ENCODE measurements around the gene ARMC2. TPM values are rescaled to one million over a fixed set of nuclear protein-coding genes. Genes with fewer than 3 reads are reported as not detected.

ARMC2 gene
- total RNA-seq, 4 donors from 2014 or later: 2.2 to 15.3 (median 7.8) TPM

DNA sequence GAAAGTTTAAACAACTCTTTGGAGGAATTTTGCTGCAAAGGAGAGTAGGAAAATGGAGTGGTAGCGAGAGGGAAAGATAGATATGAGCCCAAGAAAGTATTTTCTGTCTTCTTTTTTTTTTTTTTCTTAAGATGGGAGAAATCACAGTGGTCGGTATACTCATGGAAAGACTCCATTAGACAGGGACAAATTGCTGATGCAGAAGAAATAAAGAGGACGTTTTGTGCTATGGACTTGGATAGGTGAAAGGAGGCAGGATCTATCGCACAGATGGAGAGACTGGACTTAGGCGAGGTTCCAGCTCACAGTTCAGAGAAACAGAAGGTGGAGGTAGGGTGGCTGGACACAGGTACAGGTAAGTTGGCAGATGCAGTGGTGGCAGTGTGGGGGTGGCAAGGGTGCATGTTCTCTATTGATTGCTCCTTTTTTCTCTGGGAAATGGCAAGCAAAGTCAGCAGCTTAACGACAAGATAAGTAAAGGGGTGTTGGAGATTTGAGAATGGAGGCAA is 44.2 kb upstream of the ARMC2 start:
- ATAC-seq (ENCODE audit: low FRiP score) (no peak), DNase-seq (ENCODE audit: low spot score) (no peak)
- TF ChIP-seq, protein P1, sequence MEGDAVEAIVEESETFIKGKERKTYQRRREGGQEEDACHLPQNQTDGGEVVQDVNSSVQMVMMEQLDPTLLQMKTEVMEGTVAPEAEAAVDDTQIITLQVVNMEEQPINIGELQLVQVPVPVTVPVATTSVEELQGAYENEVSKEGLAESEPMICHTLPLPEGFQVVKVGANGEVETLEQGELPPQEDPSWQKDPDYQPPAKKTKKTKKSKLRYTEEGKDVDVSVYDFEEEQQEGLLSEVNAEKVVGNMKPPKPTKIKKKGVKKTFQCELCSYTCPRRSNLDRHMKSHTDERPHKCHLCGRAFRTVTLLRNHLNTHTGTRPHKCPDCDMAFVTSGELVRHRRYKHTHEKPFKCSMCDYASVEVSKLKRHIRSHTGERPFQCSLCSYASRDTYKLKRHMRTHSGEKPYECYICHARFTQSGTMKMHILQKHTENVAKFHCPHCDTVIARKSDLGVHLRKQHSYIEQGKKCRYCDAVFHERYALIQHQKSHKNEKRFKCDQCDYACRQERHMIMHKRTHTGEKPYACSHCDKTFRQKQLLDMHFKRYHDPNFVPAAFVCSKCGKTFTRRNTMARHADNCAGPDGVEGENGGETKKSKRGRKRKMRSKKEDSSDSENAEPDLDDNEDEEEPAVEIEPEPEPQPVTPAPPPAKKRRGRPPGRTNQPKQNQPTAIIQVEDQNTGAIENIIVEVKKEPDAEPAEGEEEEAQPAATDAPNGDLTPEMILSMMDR (IDR thresholded peaks at IDR 0.05): no peak

DNA sequence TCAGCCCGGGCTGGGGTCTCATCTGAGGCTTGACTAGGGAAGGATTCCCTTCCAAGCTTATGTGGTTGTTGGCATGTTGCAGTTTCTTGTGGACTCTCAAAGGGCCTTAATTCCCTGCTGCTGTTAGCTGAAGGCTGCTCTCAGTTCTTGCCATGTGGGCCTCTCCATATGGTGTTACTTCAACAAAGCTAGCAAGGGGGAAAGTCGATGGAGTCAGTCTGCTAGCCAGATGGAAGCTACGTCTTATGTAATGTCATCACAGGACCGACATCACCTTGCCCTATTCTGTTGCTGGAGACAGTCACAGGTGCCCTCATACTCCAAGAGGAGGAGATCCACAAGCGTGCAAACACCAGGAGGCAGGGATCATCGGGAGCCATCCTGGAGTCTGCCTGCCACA is 43.3 kb upstream of the ARMC2 start:
- no peak for ATAC-seq (ENCODE audit: low FRiP score)
- DNase-seq (ENCODE audit: low spot score): no peak
- TF ChIP-seq, protein P1 (IDR thresholded peaks at IDR 0.05): no peak

DNA sequence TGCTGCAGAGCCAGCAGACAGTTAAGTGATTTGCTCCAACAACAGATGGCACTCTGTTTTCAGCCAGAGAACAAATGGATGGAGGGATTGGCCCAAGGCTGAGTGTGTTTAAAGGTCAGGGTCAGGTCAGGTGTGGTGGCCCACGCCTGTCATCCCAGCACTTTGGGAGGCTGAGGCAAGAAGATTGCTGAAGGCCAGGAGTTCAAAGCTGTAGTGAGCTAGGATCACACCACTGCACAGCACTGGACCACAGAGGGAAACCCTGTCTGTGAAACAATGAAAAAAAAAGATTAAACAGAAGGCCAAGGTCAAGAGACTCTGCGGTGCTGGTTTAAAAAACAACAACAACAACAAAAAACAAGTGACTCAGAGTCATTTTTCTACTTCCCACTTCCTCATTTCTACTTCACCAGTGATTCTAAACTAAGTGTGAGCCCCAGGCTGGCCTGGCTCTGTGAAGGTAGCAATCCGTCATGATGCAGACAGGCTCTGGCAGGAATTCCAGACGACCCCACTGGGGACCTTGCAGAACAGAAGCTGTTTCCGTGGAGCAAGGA is 42.5 kb upstream of the ARMC2 start:
- DNase-seq (ENCODE audit: low spot score) (no peak), ATAC-seq (ENCODE audit: low FRiP score) (no peak)
- TF ChIP-seq, protein P1 (IDR thresholded peaks at IDR 0.05): no peak

DNA sequence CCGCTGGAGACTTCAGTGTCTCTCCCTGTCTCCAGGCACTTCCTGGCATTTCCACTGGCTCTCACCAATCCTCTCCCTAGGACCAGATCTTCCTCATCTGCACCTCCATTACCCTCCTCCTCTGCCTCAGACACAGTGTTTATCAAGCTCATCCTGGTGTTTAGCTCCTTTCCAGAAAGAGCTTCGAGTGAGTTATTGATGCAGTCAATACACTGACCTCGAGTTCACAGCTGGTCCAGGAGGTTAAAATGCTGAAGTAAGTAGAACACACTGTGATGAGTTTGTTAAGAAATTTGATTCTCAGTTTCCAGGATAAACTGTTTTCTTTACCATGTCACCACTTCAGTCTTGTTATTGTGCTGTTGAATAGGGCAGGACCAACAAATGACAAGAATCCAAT is 42.1 kb upstream of the ARMC2 start:
- DNase-seq (ENCODE audit: low spot score) (no peak), ATAC-seq (ENCODE audit: low FRiP score) (no peak)
- TF ChIP-seq, protein P1 (IDR thresholded peaks at IDR 0.05): no peak

DNA sequence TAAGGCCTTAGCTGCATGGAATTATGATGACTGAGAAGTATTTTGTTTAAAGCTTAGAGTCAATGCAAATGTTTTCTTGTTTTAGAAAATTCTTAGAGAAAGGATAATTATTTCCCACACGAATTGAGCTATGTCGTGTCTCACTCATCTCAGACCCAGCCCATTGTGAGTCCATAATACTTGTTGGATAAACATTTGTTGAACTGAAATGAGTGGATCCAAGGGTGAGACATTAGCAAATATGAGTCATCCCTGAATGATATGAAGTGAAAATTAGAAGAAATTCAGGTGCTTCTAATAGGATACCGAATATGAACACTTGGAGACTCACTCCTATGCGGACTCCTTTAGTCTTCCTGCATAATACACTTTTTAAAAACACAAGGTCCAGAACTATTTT is 41.6 kb upstream of the ARMC2 start:
- ATAC-seq (ENCODE audit: low FRiP score): no peak
- TF ChIP-seq, protein P1 (IDR thresholded peaks at IDR 0.05): no peak
- no peak for DNase-seq (ENCODE audit: low spot score)

DNA sequence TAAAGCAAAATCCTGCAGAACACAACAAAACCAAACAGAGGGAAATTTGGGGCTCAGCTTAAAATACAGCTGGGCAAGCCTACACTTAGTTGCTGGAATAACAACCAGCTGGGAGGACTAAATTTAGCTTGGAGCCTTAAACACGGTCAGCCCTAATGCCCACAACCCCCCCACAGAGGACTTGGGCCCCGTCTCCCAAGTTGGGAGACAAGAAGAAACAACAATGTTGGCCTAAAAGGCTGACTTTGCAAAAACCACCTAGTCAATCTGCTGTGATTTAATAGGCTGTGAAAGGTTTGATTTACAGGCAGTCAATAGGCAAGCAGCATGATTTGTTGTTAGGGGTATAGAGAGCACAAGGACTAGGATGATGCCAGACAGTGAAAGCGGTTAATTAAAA is 40.3 kb upstream of the ARMC2 start:
- no peak for ATAC-seq (ENCODE audit: low FRiP score)
- TF ChIP-seq, protein P1 (IDR thresholded peaks at IDR 0.05): no peak
- DNase-seq (ENCODE audit: low spot score): no peak

DNA sequence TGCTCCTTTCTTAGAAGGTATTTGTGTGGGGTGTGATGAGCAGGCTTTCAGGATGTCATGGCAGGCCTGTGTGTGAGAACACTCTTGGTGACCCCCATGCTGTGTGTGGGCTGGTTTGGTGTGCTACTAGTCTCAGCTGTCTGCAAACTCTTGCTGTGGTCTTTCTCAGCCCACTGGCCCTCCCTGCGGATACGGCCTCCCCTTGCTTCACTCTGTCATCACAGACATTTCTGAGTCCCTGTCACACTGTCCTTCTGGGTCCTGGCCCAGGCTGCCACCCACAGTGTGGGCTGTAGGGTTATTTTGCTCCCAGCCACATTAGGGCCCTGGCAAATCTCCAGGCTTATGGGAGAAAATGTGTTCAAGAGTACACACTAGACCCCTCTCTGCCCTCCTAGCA is 39.0 kb upstream of the ARMC2 start:
- TF ChIP-seq, protein P1 (IDR thresholded peaks at IDR 0.05): no peak

More for the DNA sequence above, 39.0 kb upstream of the ARMC2 start:
- DNase-seq (ENCODE audit: low spot score): no peak
- no peak for ATAC-seq (ENCODE audit: low FRiP score)

All from omental fat pad (tissue), 4 donors.